ENCODE measurements around the gene HEPN1.

HEPN1 gene

GRCh38 chr11:124918950-124919349 is at the start of gene HEPN1:
TSS of gene HEPN1 (plus strand) at chr11:124919250.
- no peak for FAIRE-seq

- FAIRE-seq: no peak
These were observed 49.7 kb upstream of the HEPN1 start for GRCh38 chr11:124869331-124869730.

DNA sequence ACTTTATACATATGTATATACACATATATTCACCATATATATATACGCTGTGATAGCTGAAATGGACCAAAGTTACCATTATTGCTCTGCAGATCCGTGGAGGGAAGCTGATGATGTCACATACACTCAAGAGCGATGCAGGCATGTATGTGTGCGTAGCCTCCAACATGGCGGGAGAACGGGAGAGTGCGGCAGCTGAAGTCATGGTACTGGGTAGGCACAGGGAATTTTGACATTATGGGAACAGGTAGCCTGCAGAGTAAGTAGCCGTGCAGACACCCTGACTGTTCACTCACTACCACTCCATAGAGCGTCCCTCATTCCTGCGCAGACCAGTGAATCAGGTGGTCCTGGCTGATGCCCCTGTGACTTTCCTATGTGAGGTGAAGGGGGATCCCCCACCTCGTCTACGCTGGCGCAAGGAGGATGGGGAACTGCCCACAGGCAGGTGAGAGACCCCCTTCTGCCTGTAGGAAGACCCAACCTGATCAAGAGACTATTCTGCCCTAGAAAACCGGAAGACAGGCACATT is 49.1 kb upstream of the HEPN1 start:
- no peak for FAIRE-seq

DNA sequence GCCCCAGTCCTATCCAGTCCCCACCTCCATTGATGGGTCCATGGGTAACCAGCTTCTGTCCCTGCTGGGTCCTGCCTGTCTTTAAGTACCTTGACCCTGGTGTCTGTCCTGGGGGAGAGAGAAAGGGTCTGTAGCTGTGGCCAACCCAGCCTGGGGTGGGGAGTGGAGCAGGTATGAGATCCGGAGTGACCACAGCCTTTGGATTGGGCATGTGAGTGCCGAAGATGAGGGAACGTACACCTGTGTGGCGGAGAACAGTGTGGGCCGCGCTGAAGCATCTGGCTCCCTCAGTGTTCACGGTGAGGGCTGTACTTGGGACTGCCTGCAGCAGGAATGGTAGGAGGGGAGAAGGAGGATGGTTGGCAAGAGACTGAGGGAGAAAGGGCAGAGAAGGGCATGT is 48.6 kb upstream of the HEPN1 start:
- FAIRE-seq: no peak

- FAIRE-seq: no peak
These were observed 46.8 kb upstream of the HEPN1 start for GRCh38 chr11:124872280-124872679.

GRCh38 chr11:124872741-124873140 is 46.3 kb upstream of the HEPN1 start:
- FAIRE-seq: no peak

GRCh38 chr11:124873951-124874350 is 45.1 kb upstream of the HEPN1 start:
- FAIRE-seq: no peak

DNA sequence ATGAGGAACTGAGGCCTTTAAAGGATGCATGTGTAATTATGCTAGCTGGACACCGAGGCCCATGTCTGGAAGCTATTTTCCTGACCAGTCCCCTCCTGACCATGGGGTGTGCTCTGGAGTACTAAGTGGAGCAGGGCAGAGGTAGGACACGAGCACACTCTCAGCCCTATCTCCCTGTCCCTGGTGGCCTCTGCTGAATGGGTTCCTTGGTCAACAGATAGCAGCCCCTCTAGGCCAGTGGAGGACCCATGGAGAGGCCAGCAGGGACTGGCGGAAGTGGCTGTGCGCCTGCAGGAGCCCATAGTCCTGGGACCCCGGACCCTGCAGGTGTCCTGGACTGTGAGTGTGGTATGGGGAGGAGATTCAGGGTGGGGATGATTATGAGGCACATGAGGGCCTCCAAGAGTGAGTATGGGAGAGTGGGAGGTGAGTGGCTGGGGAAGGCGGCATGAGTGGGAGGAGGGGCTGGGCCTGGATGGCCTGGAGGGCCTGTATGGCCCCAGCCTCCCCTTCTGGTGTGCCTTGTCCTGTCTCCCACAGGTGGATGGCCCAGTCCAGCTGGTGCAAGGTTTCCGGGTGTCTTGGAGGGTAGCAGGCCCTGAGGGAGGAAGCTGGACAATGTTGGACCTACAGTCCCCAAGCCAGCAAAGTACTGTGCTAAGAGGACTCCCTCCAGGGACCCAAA is 44.3 kb upstream of the HEPN1 start:
- FAIRE-seq: no peak

DNA sequence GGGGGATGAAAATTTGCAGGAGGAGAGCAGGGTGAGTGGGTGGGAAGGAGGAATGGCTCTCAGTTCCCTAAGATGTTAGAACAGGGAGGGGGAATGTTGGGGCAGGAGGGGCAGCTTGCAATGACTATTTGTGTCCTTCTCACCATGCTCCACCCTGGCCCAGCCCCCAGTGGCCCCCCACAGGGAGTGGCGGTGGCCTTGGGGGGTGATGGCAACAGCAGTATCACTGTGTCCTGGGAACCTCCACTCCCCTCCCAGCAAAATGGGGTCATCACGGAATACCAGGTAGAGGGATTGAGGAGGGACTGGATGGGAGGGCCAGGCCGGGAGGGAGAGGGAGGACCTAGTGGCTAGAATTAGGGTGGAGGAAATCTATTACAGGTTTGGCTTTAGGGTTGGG is 43.6 kb upstream of the HEPN1 start:
- no peak for FAIRE-seq

DNA sequence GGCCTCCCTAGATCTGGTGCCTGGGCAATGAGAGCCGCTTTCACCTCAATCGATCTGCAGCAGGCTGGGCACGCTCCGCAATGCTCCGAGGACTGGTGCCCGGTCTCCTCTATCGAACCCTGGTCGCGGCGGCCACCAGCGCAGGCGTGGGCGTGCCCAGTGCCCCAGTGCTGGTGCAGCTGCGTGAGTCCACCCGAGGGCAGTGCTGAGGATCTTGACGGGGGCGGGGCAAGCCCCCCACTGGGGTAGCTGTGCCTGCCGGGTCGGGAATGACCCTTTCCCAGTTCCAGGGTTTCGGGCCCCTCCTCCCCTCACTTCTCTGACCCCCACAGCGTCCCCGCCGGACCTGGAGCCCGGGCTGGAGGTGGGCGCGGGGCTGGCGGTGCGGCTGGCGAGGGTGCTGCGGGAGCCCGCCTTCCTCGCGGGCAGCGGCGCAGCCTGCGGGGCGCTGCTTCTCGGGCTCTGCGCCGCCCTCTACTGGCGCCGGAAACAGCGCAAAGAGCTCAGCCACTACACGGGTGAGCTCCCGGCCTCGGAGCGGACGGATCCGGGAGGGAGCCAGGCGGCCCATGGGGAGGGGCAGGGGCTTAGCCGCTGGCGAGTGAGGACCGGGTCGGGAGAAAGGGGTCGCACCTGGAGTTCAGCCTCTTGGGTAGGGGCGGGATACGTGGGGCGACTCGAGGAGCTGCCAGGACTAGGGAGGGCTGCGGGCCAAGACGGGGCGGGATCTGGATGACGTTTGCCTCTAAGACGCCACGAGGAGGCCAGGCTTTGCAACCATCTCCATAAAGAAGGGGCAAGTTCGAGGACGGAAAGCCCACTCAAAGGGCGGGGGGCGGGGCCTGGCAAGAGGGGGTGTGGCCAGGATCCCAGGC is 42.9 kb upstream of the HEPN1 start:
- peak; percentile 95 for FAIRE-seq

DNA sequence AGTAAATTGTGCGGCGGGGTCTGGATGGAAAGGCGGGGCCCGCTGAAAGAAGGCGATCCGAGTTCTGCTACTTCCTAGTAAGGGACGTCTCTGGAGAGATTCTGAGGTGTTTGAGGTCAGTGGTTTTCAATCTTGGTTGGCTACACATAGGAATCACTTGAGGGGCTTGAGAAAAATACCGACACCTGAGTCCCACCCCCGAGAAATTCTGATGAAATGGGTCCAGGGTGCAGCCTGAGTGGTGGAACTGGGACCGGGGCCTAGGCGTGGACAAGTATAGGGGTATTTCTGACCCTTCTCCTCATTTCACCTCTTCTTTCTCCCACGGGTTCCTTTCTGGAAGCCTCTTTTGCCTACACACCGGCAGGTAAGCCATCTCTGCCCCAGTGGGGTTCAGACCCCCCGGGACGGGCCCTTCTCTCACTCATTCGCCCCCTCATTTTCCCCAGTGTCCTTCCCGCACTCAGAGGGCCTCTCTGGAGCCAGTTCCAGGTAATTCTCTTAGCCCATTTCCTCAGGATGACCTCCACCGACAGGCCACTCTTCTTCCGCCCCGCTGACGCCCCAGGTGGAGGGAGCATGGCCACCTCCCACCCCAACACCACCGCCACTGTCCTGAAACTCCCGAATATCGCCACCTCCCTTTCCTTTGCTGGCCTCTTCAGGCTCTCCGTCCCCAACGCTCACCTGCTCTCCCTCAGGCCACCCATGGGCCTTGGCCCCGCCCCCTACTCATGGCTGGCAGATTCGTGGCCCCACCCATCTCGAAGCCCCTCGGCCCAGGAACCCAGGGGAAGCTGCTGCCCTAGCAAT is 42.0 kb upstream of the HEPN1 start:
- no peak for FAIRE-seq

DNA sequence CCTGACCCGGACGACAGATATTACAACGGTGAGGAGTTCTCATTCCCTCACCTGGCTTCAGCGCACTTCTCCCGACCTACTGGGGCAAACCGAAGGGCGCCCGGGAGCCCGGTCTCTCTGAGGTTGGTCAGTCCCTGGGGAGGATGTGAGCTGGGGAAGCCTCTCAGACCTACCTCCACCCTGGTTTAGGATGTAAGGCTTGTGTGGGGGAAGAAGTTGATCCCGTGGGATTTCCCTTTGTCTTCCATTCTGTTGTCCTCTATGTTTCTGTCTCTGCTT is 41.5 kb upstream of the HEPN1 start:
- no peak for FAIRE-seq

DNA sequence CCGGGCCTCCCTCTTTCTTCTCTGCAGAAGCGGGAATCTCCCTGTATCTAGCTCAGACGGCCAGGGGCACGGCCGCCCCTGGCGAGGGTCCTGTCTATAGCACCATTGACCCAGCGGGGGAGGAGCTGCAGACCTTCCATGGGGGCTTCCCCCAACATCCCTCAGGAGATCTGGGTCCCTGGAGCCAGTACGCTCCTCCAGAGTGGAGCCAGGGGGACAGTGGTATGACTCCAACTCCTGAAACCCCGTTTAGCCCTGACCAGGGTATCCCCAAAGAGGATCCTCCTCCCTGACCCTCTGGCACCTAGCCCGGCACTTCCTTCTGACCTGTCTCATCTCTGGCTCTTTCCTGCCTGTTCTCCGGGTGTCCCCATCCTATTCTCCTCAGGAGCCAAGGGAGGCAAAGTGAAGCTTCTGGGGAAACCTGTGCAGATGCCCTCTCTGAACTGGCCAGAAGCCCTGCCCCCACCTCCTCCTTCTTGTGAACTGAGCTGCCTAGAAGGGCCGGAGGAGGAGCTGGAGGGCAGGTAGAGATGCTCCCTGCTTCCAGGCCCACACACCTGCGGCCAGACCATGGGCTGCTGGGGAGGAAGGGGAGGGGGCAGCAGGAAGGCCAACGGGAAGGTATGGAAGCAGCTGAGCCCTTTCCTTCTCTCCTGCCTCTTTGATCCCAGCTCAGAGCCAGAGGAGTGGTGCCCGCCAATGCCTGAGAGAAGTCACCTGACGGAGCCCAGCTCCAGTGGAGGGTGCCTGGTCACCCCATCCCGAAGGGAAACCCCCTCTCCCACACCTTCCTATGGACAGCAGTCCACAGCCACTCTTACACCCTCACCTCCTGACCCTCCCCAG is 40.9 kb upstream of the HEPN1 start:
- FAIRE-seq: no peak

DNA sequence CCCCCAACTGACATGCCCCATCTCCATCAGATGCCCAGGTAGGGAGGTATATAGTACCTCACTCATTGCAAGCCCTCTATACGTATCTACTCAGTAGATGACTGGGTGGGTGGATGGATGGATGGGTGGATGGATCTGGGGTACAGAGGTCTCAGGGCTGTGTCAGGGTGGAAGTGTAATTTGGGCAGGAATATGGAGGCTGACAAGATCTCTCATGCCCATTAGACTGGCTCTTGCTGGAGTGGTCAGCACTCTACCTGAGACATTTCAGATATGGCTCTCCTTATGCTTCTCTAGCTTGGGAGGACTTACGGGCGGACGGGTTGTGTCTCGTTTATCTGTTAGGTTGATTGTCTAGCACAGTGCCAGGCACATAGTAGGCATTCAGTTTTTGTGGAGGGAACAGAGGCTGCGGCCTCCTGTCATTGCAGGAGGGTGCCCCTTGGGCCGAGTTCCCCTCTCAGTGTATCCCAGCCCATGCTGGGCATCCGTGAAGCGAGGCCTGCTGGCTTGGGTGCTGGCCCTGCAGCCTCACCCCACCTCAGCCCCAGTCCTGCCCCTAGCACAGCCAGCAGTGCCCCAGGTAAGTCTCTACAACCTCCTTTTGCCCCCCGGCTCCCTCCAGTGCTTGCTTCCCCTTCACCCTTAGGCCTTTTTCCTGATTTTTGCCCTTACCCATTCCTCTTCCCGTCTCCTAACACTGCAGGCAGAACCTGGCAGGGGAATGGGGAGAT is 40.1 kb upstream of the HEPN1 start:
- no peak for FAIRE-seq

DNA sequence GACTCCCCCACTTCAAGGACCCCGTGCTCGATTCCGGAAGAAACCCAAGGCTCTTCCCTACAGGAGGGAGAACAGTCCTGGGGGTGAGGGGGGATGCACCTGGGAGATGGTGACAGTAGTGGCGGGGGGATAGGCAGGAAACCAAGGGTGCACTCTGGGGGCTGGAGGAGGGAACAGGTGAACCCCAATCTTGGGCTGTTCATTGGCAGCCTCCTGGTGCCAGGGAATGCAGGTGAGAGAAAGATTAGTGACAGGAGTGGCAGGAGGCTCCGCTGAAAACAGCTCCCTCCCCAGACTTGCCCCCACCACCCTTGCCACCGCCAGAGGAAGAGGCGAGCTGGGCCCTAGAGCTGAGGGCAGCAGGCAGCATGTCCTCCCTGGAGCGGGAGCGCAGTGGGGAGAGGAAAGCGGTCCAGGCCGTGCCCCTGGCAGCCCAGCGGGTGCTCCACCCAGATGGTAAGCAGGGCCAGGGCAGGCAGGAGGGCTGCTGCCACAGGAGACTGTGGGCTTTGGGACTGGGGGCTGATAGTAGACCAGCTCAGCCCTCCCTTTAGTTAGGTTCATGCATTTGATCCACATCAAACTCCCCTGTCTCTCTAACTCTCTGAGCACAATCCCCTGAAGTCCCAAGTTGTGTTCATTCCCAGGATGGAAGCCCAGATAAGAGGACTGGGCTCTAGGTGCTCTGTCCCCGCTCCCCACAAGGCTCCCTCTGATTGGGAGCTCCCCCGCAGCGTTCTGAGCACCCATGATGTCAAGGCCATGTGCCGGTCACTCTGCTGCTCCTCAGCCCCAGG is 39.4 kb upstream of the HEPN1 start:
- FAIRE-seq: no peak

DNA sequence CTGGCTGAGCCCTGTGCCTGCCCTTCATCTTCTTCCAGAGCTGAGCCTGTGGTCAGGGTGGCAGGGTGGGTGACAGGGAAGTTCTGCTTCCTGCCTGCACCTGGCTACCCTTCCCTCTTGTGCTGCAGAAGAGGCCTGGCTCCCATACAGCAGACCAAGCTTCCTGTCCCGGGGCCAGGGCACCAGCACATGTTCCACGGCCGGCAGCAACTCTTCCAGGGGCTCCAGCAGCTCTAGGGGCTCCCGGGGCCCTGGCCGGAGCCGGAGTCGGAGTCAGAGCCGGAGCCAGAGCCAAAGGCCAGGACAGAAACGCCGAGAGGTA is 38.8 kb upstream of the HEPN1 start:
- no peak for FAIRE-seq

GRCh38 chr11:124880958-124881357 is 38.1 kb upstream of the HEPN1 start:
- FAIRE-seq: no peak

GRCh38 chr11:124882339-124883071 is 36.5 kb upstream of the HEPN1 start:
- FAIRE-seq: no peak

- FAIRE-seq: no peak
These were observed 34.7 kb upstream of the HEPN1 start for GRCh38 chr11:124884340-124884739.

DNA sequence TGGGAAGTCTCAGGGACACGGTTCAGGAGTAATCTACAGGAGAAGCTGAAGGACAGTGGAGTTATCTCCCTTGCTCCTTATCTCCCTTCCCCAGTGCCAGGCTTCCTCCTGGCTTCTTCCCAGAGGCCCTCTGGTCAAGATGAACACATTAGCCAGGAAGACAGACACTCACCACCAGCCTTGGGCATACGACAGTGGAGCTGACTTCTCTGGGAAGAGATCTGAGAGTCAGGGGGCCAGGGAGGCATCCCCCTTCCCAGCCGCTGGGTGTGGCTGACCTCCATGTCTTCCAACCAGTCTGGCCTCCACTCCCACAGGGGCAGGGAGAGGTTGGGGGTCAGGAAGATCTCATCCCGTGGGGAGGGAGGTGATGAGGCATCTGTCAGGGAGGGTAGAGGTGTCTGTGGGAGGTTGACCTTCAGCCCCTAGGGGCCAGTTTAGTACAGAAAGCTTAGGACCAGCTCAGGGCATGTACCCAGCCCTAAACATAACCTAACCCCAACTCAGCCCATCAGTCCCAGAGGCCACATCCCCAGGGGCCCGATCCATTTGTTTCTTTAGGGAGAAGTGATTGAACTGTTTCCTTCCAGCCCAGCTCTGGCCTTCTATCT is 34.1 kb upstream of the HEPN1 start:
- no peak for FAIRE-seq

All from A204.1 (cell line).